Measurements from ENCODE around the gene RASGRP4. TPM values are rescaled to one million over a fixed set of nuclear protein-coding genes. Genes with fewer than 3 reads are reported as not detected.

The RASGRP4 gene
- total RNA-seq, 1 donor from 2014 or later: 1.8 TPM

GRCh38 chr19:38457202-38457601 is 31.2 kb upstream of the RASGRP4 start:
- intact Hi-C loops (cut with micrococcal nuclease): no loop called here
- Mint-ChIP-seq H3K36me3 (ENCODE audit: low read depth) (no peaks in the 10 kb centered on the region), H3K9me3 (no peaks in the 10 kb centered on the region), H3K4me1 (ENCODE audit: low read depth) (no peaks in the 10 kb centered on the region), H3K27me3 (ENCODE audit: insufficient read depth) (peaks cover 2% of the 10 kb centered on the region), H3K27ac (no peak overlapping the region), H3K4me3 (no peak overlapping the region)
- no peak for DNase-seq (ENCODE audit: low spot score)

GRCh38 chr19:38455031-38455430 is 29.0 kb upstream of the RASGRP4 start:
- no peaks in the 10 kb centered on the region for H3K9me3 Mint-ChIP-seq
- intact Hi-C loops (cut with micrococcal nuclease): no loop called here
- H3K27me3 Mint-ChIP-seq (ENCODE audit: insufficient read depth): peaks cover 4% of the 10 kb centered on the region
- DNase-seq (ENCODE audit: low spot score): no peak
- H3K4me3 Mint-ChIP-seq: no peak overlapping the region
- no peak overlapping the region for H3K27ac Mint-ChIP-seq
- H3K36me3 Mint-ChIP-seq (ENCODE audit: low read depth): no peaks in the 10 kb centered on the region
- no peaks in the 10 kb centered on the region for H3K4me1 Mint-ChIP-seq (ENCODE audit: low read depth)

- Mint-ChIP-seq H3K36me3 (ENCODE audit: low read depth) (no peaks in the 10 kb centered on the region), H3K4me3 (no peak overlapping the region), H3K4me1 (ENCODE audit: low read depth) (no peaks in the 10 kb centered on the region), H3K9me3 (no peaks in the 10 kb centered on the region), H3K27me3 (ENCODE audit: insufficient read depth) (peaks cover 5% of the 10 kb centered on the region), H3K27ac (no peak overlapping the region)
- no peak for DNase-seq (ENCODE audit: low spot score)
- intact Hi-C loops (cut with micrococcal nuclease): no loop called here
Measured at GRCh38 chr19:38453596-38453995, 27.6 kb upstream of the RASGRP4 start.

GRCh38 chr19:38452430-38453366 is 26.7 kb upstream of the RASGRP4 start:
- no peak for DNase-seq (ENCODE audit: low spot score)
- Mint-ChIP-seq H3K4me1 (ENCODE audit: low read depth) (no peaks in the 10 kb centered on the region), H3K27me3 (ENCODE audit: insufficient read depth) (peaks cover 5% of the 10 kb centered on the region), H3K4me3 (no peak overlapping the region), H3K27ac (no peak overlapping the region), H3K36me3 (ENCODE audit: low read depth) (no peaks in the 10 kb centered on the region), H3K9me3 (no peaks in the 10 kb centered on the region)
- intact Hi-C loops (cut with micrococcal nuclease): no loop called here

GRCh38 chr19:38451629-38452028 is 25.6 kb upstream of the RASGRP4 start:
- H3K4me3 Mint-ChIP-seq: no peak overlapping the region
- intact Hi-C loops (cut with micrococcal nuclease): no loop called here

GRCh38 chr19:38451036-38451435 is 25.0 kb upstream of the RASGRP4 start:
- no peak for DNase-seq (ENCODE audit: low spot score)
- Mint-ChIP-seq H3K9me3 (no peaks in the 10 kb centered on the region), H3K4me3 (no peak overlapping the region), H3K4me1 (ENCODE audit: low read depth) (no peaks in the 10 kb centered on the region), H3K27me3 (ENCODE audit: insufficient read depth) (peaks cover 5% of the 10 kb centered on the region), H3K36me3 (ENCODE audit: low read depth) (no peaks in the 10 kb centered on the region), H3K27ac (no peak overlapping the region)
- intact Hi-C loops (cut with micrococcal nuclease): no loop called here

More at GRCh38 chr19:38451629-38452028, 25.6 kb upstream of the RASGRP4 start:
- peaks cover 5% of the 10 kb centered on the region for H3K27me3 Mint-ChIP-seq (ENCODE audit: insufficient read depth)
- H3K36me3 Mint-ChIP-seq (ENCODE audit: low read depth): no peaks in the 10 kb centered on the region
- no peaks in the 10 kb centered on the region for H3K4me1 Mint-ChIP-seq (ENCODE audit: low read depth)
- no peak for DNase-seq (ENCODE audit: low spot score)
- no peaks in the 10 kb centered on the region for H3K9me3 Mint-ChIP-seq
- no peak overlapping the region for H3K27ac Mint-ChIP-seq

- H3K4me3 Mint-ChIP-seq: no peak overlapping the region
- no peak overlapping the region for H3K27ac Mint-ChIP-seq
- intact Hi-C loops (cut with micrococcal nuclease): no loop called here
- H3K9me3 Mint-ChIP-seq: no peaks in the 10 kb centered on the region
- no peaks in the 10 kb centered on the region for H3K36me3 Mint-ChIP-seq (ENCODE audit: low read depth)
- H3K27me3 Mint-ChIP-seq (ENCODE audit: insufficient read depth): peaks cover 5% of the 10 kb centered on the region
- DNase-seq (ENCODE audit: low spot score): no peak
- H3K4me1 Mint-ChIP-seq (ENCODE audit: low read depth): no peaks in the 10 kb centered on the region
Measured at GRCh38 chr19:38449518-38449917, 23.5 kb upstream of the RASGRP4 start.

GRCh38 chr19:38448225-38448624 is 22.2 kb upstream of the RASGRP4 start:
- no peaks in the 10 kb centered on the region for H3K4me1 Mint-ChIP-seq (ENCODE audit: low read depth)
- no peak overlapping the region for H3K4me3 Mint-ChIP-seq
- H3K9me3 Mint-ChIP-seq: no peaks in the 10 kb centered on the region
- peaks cover 5% of the 10 kb centered on the region for H3K27me3 Mint-ChIP-seq (ENCODE audit: insufficient read depth)
- DNase-seq (ENCODE audit: low spot score): no peak
- H3K36me3 Mint-ChIP-seq (ENCODE audit: low read depth): no peaks in the 10 kb centered on the region
- intact Hi-C loops (cut with micrococcal nuclease): no loop called here
- no peak overlapping the region for H3K27ac Mint-ChIP-seq

- no peak for DNase-seq (ENCODE audit: low spot score)
- H3K36me3 Mint-ChIP-seq (ENCODE audit: low read depth): no peaks in the 10 kb centered on the region
- intact Hi-C loops (cut with micrococcal nuclease): no loop called here
- H3K27me3 Mint-ChIP-seq (ENCODE audit: insufficient read depth): peaks cover 5% of the 10 kb centered on the region
- peak overlapping the region; percentile 6 for H3K27ac Mint-ChIP-seq
- H3K4me3 Mint-ChIP-seq: no peak overlapping the region
- H3K9me3 Mint-ChIP-seq: no peaks in the 10 kb centered on the region
- no peaks in the 10 kb centered on the region for H3K4me1 Mint-ChIP-seq (ENCODE audit: low read depth)
Measured at GRCh38 chr19:38445362-38445761, 19.3 kb upstream of the RASGRP4 start.

GRCh38 chr19:38444026-38444425 is 18.0 kb upstream of the RASGRP4 start:
- intact Hi-C loops (cut with micrococcal nuclease): no loop called here
- Mint-ChIP-seq H3K4me3 (no peak overlapping the region), H3K27me3 (ENCODE audit: insufficient read depth) (peaks cover 2% of the 10 kb centered on the region), H3K4me1 (ENCODE audit: low read depth) (no peaks in the 10 kb centered on the region), H3K9me3 (no peaks in the 10 kb centered on the region), H3K27ac (no peak overlapping the region), H3K36me3 (ENCODE audit: low read depth) (no peaks in the 10 kb centered on the region)
- DNase-seq (ENCODE audit: low spot score): no peak

GRCh38 chr19:38443458-38443999 is 17.5 kb upstream of the RASGRP4 start:
- no peaks in the 10 kb centered on the region for H3K27me3 Mint-ChIP-seq (ENCODE audit: insufficient read depth)
- H3K27ac Mint-ChIP-seq: no peak overlapping the region
- H3K4me1 Mint-ChIP-seq (ENCODE audit: low read depth): no peaks in the 10 kb centered on the region
- no peak for DNase-seq (ENCODE audit: low spot score)
- intact Hi-C loops (cut with micrococcal nuclease): no loop called here
- no peaks in the 10 kb centered on the region for H3K36me3 Mint-ChIP-seq (ENCODE audit: low read depth)
- no peaks in the 10 kb centered on the region for H3K9me3 Mint-ChIP-seq
- no peak overlapping the region for H3K4me3 Mint-ChIP-seq

- Mint-ChIP-seq H3K36me3 (ENCODE audit: low read depth) (no peaks in the 10 kb centered on the region), H3K9me3 (no peaks in the 10 kb centered on the region), H3K4me3 (no peak overlapping the region), H3K27me3 (ENCODE audit: insufficient read depth) (no peaks in the 10 kb centered on the region), H3K4me1 (ENCODE audit: low read depth) (no peaks in the 10 kb centered on the region), H3K27ac (no peak overlapping the region)
- intact Hi-C loops (cut with micrococcal nuclease): no loop called here
- no peak for DNase-seq (ENCODE audit: low spot score)
Measured at GRCh38 chr19:38442736-38443135, 16.7 kb upstream of the RASGRP4 start.

GRCh38 chr19:38441657-38442348 is 15.8 kb upstream of the RASGRP4 start:
- H3K27me3 Mint-ChIP-seq (ENCODE audit: insufficient read depth): peaks cover 3% of the 10 kb centered on the region
- H3K4me1 Mint-ChIP-seq (ENCODE audit: low read depth): no peaks in the 10 kb centered on the region
- intact Hi-C loops (cut with micrococcal nuclease): loop anchor here (2.0 kb wide), 1 partner anchor 39 kb away; the partner anchor contains the start of gene FAM98C
- H3K36me3 Mint-ChIP-seq (ENCODE audit: low read depth): no peaks in the 10 kb centered on the region
- no peak for DNase-seq (ENCODE audit: low spot score)
- H3K9me3 Mint-ChIP-seq: no peaks in the 10 kb centered on the region
- no peak overlapping the region for H3K4me3 Mint-ChIP-seq
- no peak overlapping the region for H3K27ac Mint-ChIP-seq

Measured in activated T-helper 1 cell treated with anti-CD3 and anti-CD28 coated beads, Interleukin-12 subunit alpha, Interleukin-12 subunit beta, Interleukin-2, Interleukin-4 antibody, amounts not matched to agents 30 ng/mL and 10 ng/mL and 1 ng/mL, durations not matched to agents 14 hours and 24 hours and 36 hours (primary cell).